WTC11 (cell line): ENCODE results near the gene KNDC1. TPM values are rescaled to one million over a fixed set of nuclear protein-coding genes. Genes with fewer than 3 reads are reported as not detected.

Experiments
- ATAC-seq: fragments of 200-7000 bp; cut with Tn5 transposase; 2 replicates; pipeline ENCODE4 v1.10.0; 2021; ENCODE audit warnings: mild to moderate bottlenecking, moderate library complexity
- CTCF ChIA-PET: fragments of 300-600 bp; sonication (Branson Sonifier 250); formaldehyde crosslinking; loops from one replicate; lab custom pipeline; 2021; ENCODE audit warnings: antibody characterized with exemption; lab: Charles Lee
- POLR2A ChIA-PET: fragments of 350-600 bp; sonication (Branson Sonifier 250); formaldehyde crosslinking; loops from one replicate; lab custom pipeline; 2021; ENCODE audit warnings: antibody characterized with exemption; lab: Charles Lee
- DNase-seq: peaks from one replicate; pipeline ENCODE4 v3.0.0; 2021; ENCODE audit warnings: low spot score
- H3K27ac Mint-ChIP-seq: 2 replicates; pipeline ENCODE4 v1.8.0; 2021; ENCODE audit warnings: mixed read lengths
- H3K27me3 Mint-ChIP-seq: 2 replicates; pipeline ENCODE4 v1.8.0; 2021; ENCODE audit warnings: low read depth, mild to moderate bottlenecking, moderate library complexity, mixed read lengths
- H3K36me3 Mint-ChIP-seq: 2 replicates; pipeline ENCODE4 v1.8.0; 2021; ENCODE audit warnings: mixed read lengths
- H3K4me1 Mint-ChIP-seq: 2 replicates; pipeline ENCODE4 v1.8.0; 2022; ENCODE audit warnings: mixed read lengths
- H3K4me3 Mint-ChIP-seq: 2 replicates; pipeline ENCODE4 v1.8.0; 2021; ENCODE audit warnings: mild to moderate bottlenecking, moderate library complexity, mixed read lengths
- H3K9me3 Mint-ChIP-seq: 2 replicates; pipeline ENCODE4 v1.8.0; 2021; ENCODE audit warnings: mixed read lengths
- ATF3 ChIP-seq: sonication (generic); formaldehyde crosslinking; conservative IDR thresholded peaks from 2 replicates; pipeline ENCODE4 v1.8.1; 2022; ENCODE audit warnings: mild to moderate bottlenecking, missing genetic modification reagents
- ELF4 ChIP-seq: sonication (generic); formaldehyde crosslinking; IDR thresholded peaks from 2 replicates; pipeline ENCODE4 v1.8.1; 2022; ENCODE audit warnings: low read depth, mild to moderate bottlenecking, moderate library complexity, missing genetic modification reagents
- EMX1 ChIP-seq: fragments of 250-450 bp; sonication (Bioruptor Pico); IDR thresholded peaks from 2 replicates; pipeline ENCODE4 v1.8.0; 2021; ENCODE audit warnings: mild to moderate bottlenecking
- ETV6 ChIP-seq: sonication (generic); formaldehyde crosslinking; IDR thresholded peaks from 2 replicates; pipeline ENCODE4 v1.8.1; 2022; ENCODE audit warnings: mild to moderate bottlenecking, missing genetic modification reagents
- GABPB1 ChIP-seq: sonication (generic); formaldehyde crosslinking; IDR thresholded peaks from 2 replicates; pipeline ENCODE4 v1.8.1; 2023; ENCODE audit warnings: mild to moderate bottlenecking, missing genetic modification reagents
- NFATC4 ChIP-seq: fragments of 250-450 bp; sonication (Bioruptor Pico); IDR thresholded peaks from 2 replicates; pipeline ENCODE4 v1.9.0; 2021; ENCODE audit warnings: mild to moderate bottlenecking
- NFE2L1 ChIP-seq: sonication (generic); formaldehyde crosslinking; IDR thresholded peaks from 2 replicates; pipeline ENCODE4 v1.8.1; 2023; ENCODE audit warnings: missing genetic modification reagents
- NR3C1 ChIP-seq: sonication (generic); formaldehyde crosslinking; conservative IDR thresholded peaks from 2 replicates; pipeline ENCODE4 v1.8.1; 2023; ENCODE audit warnings: low read depth, mild to moderate bottlenecking, missing genetic modification reagents
- TEAD1 ChIP-seq: sonication (generic); formaldehyde crosslinking; IDR thresholded peaks from 2 replicates; pipeline ENCODE4 v1.8.0; 2022; ENCODE audit warnings: mild to moderate bottlenecking, missing genetic modification reagents
- ZNF281 ChIP-seq: sonication (generic); formaldehyde crosslinking; IDR thresholded peaks from 2 replicates; pipeline ENCODE4 v1.8.0; 2023; ENCODE audit warnings: mild to moderate bottlenecking, missing genetic modification reagents
- ZNF425 ChIP-seq: fragments of 250-450 bp; sonication (Bioruptor Pico); conservative IDR thresholded peaks from 2 replicates; pipeline ENCODE4 v1.9.0; 2021; ENCODE audit warnings: mild to moderate bottlenecking
- total RNA-seq: library from RNA; stranded (reverse); gene quantifications from 3 replicates; pipeline ENCODE4 v1.2.3, GENCODE V29; 2021
- TF ChIP-seq, protein P1 (sequence below): sonication (generic); formaldehyde crosslinking; IDR thresholded peaks from 2 replicates; pipeline ENCODE4 v1.8.1; 2022; ENCODE audit warnings: low read depth, mild to moderate bottlenecking, moderate library complexity, missing genetic modification reagents, borderline replicate concordance
- TF ChIP-seq, protein P2 (sequence below): sonication (generic); formaldehyde crosslinking; IDR thresholded peaks from 2 replicates; pipeline ENCODE4 v1.8.0; 2022; ENCODE audit warnings: mild to moderate bottlenecking, missing genetic modification reagents
- TF ChIP-seq, protein P3 (sequence below): sonication (generic); formaldehyde crosslinking; IDR thresholded peaks from 2 replicates; pipeline ENCODE4 v1.8.1; 2023; ENCODE audit warnings: mild to moderate bottlenecking, missing genetic modification reagents
- TF ChIP-seq, protein P4 (sequence below): fragments of 250-450 bp; sonication (Bioruptor Pico); IDR thresholded peaks from 2 replicates; pipeline ENCODE4 v1.8.0; 2021; ENCODE audit warnings: mild to moderate bottlenecking
- TF ChIP-seq, protein P5 (sequence below): sonication (generic); formaldehyde crosslinking; IDR thresholded peaks from 2 replicates; pipeline ENCODE4 v1.8.1; 2022; ENCODE audit warnings: mild to moderate bottlenecking, moderate library complexity, missing genetic modification reagents
- TF ChIP-seq, protein P6 (sequence below): sonication (generic); formaldehyde crosslinking; IDR thresholded peaks from 2 replicates; pipeline ENCODE4 v1.8.1; 2023; ENCODE audit warnings: mild to moderate bottlenecking, missing genetic modification reagents, moderate library complexity

The KNDC1 gene
- total RNA-seq, 1 experiment from 2014 or later: 26.6 TPM

- H3K4me1 Mint-ChIP-seq: no peaks in the 10 kb centered on the region
- CTCF ChIA-PET: no interaction called here
- DNase-seq (no peak), ATAC-seq (no peak)
- H3K9me3 Mint-ChIP-seq: peaks cover 35% of the 10 kb centered on the region
- H3K36me3 Mint-ChIP-seq: peaks cover 32% of the 10 kb centered on the region
- no peaks in the 10 kb centered on the region; the same call in 1 of the 2 replicates for H3K27me3 Mint-ChIP-seq
- TF ChIP-seq TEAD1 (CRISPR knock-in tag) (no peak), NFATC4 (CRISPR knock-in tag) (no peak), NR3C1 (no peak), ETV6 (CRISPR knock-in tag) (no peak), ZNF281 (CRISPR knock-in tag) (no peak)
- TF ChIP-seq, all 79 proteins: peak for 0
- Mint-ChIP-seq H3K27ac (peak overlapping the region; percentile 37; the same call in 1 of the 2 replicates), H3K4me3 (no peak overlapping the region)
- POLR2A ChIA-PET: no interaction called here
These were observed 20.4 kb downstream of the KNDC1 start for GRCh38 chr10:133180192-133180964.

GRCh38 chr10:133180965-133181639, 21.1 kb downstream of the KNDC1 start:
- Mint-ChIP-seq H3K27ac (peak overlapping the region; percentile 69; the same call in 1 of the 2 replicates), H3K27me3 (no peaks in the 10 kb centered on the region; the same call in 1 of the 2 replicates), H3K4me1 (no peaks in the 10 kb centered on the region), H3K9me3 (peaks cover 29% of the 10 kb centered on the region), H3K4me3 (no peak overlapping the region), H3K36me3 (peaks cover 33% of the 10 kb centered on the region)
- DNase-seq (no peak), ATAC-seq (no peak)
- TF ChIP-seq GABPB1 (CRISPR knock-in tag): no peak
- no peak for TF ChIP-seq NR3C1
- TF ChIP-seq, protein P1, sequence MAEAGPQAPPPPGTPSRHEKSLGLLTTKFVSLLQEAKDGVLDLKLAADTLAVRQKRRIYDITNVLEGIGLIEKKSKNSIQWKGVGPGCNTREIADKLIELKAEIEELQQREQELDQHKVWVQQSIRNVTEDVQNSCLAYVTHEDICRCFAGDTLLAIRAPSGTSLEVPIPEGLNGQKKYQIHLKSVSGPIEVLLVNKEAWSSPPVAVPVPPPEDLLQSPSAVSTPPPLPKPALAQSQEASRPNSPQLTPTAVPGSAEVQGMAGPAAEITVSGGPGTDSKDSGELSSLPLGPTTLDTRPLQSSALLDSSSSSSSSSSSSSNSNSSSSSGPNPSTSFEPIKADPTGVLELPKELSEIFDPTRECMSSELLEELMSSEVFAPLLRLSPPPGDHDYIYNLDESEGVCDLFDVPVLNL (CRISPR knock-in tag): no peak
- no peak for TF ChIP-seq EMX1
- CTCF ChIA-PET: no interaction called here
- POLR2A ChIA-PET: no interaction called here

GRCh38 chr10:133182190-133182589, 22.2 kb downstream of the KNDC1 start:
- DNase-seq (no peak), ATAC-seq (no peak)
- H3K36me3 Mint-ChIP-seq: peaks cover 25% of the 10 kb centered on the region
- CTCF ChIA-PET: no interaction called here
- H3K9me3 Mint-ChIP-seq: peaks cover 18% of the 10 kb centered on the region
- no peak overlapping the region for H3K4me3 Mint-ChIP-seq
- no peaks in the 10 kb centered on the region for H3K4me1 Mint-ChIP-seq
- POLR2A ChIA-PET: no interaction called here
- no peak overlapping the region for H3K27ac Mint-ChIP-seq
- no peaks in the 10 kb centered on the region; the same call in 1 of the 2 replicates for H3K27me3 Mint-ChIP-seq
- TF ChIP-seq, protein P2, sequence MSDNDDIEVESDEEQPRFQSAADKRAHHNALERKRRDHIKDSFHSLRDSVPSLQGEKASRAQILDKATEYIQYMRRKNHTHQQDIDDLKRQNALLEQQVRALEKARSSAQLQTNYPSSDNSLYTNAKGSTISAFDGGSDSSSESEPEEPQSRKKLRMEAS (CRISPR knock-in tag): no peak
- TF ChIP-seq NFE2L1 (CRISPR knock-in tag) (no peak), ZNF425 (CRISPR knock-in tag) (no peak), ATF3 (CRISPR knock-in tag) (no peak), TEAD1 (CRISPR knock-in tag) (no peak), ELF4 (CRISPR knock-in tag) (no peak)
- TF ChIP-seq, protein P3, sequence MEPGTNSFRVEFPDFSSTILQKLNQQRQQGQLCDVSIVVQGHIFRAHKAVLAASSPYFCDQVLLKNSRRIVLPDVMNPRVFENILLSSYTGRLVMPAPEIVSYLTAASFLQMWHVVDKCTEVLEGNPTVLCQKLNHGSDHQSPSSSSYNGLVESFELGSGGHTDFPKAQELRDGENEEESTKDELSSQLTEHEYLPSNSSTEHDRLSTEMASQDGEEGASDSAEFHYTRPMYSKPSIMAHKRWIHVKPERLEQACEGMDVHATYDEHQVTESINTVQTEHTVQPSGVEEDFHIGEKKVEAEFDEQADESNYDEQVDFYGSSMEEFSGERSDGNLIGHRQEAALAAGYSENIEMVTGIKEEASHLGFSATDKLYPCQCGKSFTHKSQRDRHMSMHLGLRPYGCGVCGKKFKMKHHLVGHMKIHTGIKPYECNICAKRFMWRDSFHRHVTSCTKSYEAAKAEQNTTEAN (CRISPR knock-in tag): no peak
- TF ChIP-seq, protein P4, sequence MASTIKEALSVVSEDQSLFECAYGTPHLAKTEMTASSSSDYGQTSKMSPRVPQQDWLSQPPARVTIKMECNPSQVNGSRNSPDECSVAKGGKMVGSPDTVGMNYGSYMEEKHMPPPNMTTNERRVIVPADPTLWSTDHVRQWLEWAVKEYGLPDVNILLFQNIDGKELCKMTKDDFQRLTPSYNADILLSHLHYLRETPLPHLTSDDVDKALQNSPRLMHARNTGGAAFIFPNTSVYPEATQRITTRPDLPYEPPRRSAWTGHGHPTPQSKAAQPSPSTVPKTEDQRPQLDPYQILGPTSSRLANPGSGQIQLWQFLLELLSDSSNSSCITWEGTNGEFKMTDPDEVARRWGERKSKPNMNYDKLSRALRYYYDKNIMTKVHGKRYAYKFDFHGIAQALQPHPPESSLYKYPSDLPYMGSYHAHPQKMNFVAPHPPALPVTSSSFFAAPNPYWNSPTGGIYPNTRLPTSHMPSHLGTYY (CRISPR knock-in tag): no peak
- TF ChIP-seq, protein P5, sequence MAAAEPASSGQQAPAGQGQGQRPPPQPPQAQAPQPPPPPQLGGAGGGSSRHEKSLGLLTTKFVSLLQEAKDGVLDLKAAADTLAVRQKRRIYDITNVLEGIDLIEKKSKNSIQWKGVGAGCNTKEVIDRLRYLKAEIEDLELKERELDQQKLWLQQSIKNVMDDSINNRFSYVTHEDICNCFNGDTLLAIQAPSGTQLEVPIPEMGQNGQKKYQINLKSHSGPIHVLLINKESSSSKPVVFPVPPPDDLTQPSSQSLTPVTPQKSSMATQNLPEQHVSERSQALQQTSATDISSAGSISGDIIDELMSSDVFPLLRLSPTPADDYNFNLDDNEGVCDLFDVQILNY (CRISPR knock-in tag): no peak
- TF ChIP-seq, protein P6, sequence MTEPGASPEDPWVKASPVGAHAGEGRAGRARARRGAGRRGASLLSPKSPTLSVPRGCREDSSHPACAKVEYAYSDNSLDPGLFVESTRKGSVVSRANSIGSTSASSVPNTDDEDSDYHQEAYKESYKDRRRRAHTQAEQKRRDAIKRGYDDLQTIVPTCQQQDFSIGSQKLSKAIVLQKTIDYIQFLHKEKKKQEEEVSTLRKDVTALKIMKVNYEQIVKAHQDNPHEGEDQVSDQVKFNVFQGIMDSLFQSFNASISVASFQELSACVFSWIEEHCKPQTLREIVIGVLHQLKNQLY (CRISPR knock-in tag): no peak
